Heart left ventricle (tissue), 13 donors: Measurements from ENCODE around the gene CRCP.

Source experiments
- POLR2A ChIP-seq, 2 donors: fragments of 450-650 bp; IDR thresholded peaks; one replicate each; pipeline ENCODE4 v1.6.1; 2017; ENCODE audit warnings: antibody characterized with exemption in 2 of 2, mild to moderate bottlenecking in 2 of 2, moderate library complexity in 2 of 2
- TF ChIP-seq, protein P1 (sequence below), 12 donors: fragments of 200-600 bp; sonication (generic) in 4 of 12; IDR thresholded peaks; one replicate each; pipeline versions ENCODE4 v1.5.0 to v1.8.0; 2018 to 2022; ENCODE audit warnings: antibody characterized with exemption in 12 of 12, mild to moderate bottlenecking in 5 of 12
- donor health status: ischemic (EF 13 %, LVEDD 7.1; RV severe dilation, severe dysfunction).
- donor health status: DM: no; HTN: yes; CAD: no.
- donor health status: DM: no; HTN: no; CAD: no.
- donor health status: ischemic (EF 25% LVEDD 6.9; RV normal size, moderate dysfunction).
- donor health status: ischemic (EF 25% LVEDD 5.7; RV mildly dilated, moderate dysfunction).
- donor health status: ischemic (EF 35%, LVEDD 5.7; RV mildly dilated, moderate dysfunction).
- donor health status: nonischemic (EF 11% LVEDD 7.7; RV severe dilation, severe dysfunction).
- donor health status: DM: yes; HTN: yes; CAD: no.
- donor health status: PGD.
- donor health status: ischemic (EF 29% LVEDD 5.4; RV normal size, mild dysfunction).
- donor health status: nonischemic (EF 23%, LVEDD 6.1; RV moderate dilation, normal function).

DNA sequence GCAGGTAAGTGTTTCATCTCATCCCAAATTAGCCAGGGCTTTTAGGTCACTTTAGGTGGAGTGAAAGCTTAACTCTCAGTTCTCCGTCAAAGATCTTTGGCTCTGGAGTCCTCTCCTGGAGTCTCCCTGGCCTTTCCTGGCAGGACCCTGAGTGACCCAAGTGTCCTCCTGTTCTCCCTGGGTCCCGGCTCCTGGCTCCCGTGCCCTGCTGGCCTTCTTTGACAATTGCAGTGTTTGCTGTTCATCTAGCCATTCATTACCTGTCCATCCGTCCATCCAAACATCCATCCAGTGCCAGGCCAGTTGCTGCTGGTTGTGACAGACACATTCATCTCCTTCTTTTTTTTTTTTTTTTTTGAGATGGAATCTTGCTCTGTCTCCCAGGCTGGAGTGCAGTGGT is 84.3 kb downstream of the CRCP start:
- TF ChIP-seq, protein P1, sequence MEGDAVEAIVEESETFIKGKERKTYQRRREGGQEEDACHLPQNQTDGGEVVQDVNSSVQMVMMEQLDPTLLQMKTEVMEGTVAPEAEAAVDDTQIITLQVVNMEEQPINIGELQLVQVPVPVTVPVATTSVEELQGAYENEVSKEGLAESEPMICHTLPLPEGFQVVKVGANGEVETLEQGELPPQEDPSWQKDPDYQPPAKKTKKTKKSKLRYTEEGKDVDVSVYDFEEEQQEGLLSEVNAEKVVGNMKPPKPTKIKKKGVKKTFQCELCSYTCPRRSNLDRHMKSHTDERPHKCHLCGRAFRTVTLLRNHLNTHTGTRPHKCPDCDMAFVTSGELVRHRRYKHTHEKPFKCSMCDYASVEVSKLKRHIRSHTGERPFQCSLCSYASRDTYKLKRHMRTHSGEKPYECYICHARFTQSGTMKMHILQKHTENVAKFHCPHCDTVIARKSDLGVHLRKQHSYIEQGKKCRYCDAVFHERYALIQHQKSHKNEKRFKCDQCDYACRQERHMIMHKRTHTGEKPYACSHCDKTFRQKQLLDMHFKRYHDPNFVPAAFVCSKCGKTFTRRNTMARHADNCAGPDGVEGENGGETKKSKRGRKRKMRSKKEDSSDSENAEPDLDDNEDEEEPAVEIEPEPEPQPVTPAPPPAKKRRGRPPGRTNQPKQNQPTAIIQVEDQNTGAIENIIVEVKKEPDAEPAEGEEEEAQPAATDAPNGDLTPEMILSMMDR (IDR thresholded peaks at IDR 0.05), result no peak
- TF ChIP-seq POLR2A (IDR thresholded peaks at IDR 0.05), result no peak
